Mesangial cell (primary cell): ENCODE measurements around the gene HMX1. TPM values are rescaled to one million over a fixed set of nuclear protein-coding genes. Genes with fewer than 3 reads are reported as not detected.

Experiments
- total RNA-seq: library from RNA; depleted of rRNA; stranded (reverse); fragments of >200 nt; gene quantifications from 2 replicates; pipeline ENCODE4 v1.2.3, GENCODE V29; 2015

Gene HMX1
- not detected in 2 replicates for total RNA-seq

GRCh38 chr4:8871417-8872401, at the start of gene HMX1:
TSS of gene HMX1 (minus strand) at chr4:8871839. CDS start at chr4:8871614, 225 bp downstream.

